ENCODE measurements around the gene OLA1.

DNA sequence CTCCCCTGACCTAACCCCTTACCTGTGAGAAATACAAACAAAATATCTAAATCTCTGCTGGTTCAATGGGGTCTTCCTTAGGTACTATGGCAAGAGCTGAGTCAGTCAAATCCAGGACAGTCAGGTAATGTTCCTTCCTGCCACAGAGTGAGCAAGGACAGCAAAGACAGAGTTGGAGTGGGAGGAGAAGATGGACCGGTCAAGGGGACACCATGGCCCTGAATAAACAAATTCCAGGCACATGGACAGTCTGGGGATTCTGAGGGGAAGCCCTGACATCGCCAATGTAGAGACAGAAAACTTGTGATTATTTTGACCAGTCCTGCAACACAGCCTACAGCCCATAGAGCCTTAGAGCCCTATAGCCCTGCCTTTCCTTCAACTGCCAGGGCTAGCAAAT, 42.8 kb downstream of the OLA1 start:
- TF ChIP-seq, protein P1, sequence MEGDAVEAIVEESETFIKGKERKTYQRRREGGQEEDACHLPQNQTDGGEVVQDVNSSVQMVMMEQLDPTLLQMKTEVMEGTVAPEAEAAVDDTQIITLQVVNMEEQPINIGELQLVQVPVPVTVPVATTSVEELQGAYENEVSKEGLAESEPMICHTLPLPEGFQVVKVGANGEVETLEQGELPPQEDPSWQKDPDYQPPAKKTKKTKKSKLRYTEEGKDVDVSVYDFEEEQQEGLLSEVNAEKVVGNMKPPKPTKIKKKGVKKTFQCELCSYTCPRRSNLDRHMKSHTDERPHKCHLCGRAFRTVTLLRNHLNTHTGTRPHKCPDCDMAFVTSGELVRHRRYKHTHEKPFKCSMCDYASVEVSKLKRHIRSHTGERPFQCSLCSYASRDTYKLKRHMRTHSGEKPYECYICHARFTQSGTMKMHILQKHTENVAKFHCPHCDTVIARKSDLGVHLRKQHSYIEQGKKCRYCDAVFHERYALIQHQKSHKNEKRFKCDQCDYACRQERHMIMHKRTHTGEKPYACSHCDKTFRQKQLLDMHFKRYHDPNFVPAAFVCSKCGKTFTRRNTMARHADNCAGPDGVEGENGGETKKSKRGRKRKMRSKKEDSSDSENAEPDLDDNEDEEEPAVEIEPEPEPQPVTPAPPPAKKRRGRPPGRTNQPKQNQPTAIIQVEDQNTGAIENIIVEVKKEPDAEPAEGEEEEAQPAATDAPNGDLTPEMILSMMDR (IDR thresholded peaks at IDR 0.05), result no peak
- TF ChIP-seq EZH2 (IDR thresholded peaks at IDR 0.05; ENCODE audit: borderline replicate concordance, insufficient read depth, low read depth, low read length, poor library complexity, severe bottlenecking), result no peak

Data from B cell (primary cell).